T1000 (cell line): ENCODE measurements around the gene HS3ST3B1.

Source experiments
- DNase-seq: peaks from one replicate; lab custom pipeline; 2025; ENCODE audit warnings: mixed read lengths; lab: John Stamatoyannopoulos, UW

The HS3ST3B1 gene

DNA sequence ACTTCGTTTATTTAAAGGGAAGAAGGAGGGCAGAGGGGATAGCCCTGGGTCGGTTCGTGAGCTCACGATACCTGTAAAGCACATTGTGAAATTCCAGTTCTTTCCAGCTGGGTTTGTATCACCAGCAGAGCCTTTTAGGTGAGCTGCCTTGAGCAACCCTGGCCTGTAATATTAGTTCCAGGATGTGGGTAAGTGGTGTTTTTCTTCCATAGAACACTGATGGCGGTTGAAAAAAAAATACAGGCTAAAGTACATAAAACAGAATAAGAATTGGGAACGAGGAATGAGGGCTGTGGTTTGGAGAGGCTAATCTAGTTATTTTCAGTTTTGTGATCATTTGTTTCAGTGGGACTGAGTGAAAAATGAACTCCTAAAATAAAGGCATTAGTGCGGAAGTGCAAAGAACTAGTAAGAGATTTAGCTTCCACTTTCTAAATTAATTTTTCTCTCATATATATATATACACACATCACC, 20.6 kb downstream of the HS3ST3B1 start:
- no peak for DNase-seq

DNA sequence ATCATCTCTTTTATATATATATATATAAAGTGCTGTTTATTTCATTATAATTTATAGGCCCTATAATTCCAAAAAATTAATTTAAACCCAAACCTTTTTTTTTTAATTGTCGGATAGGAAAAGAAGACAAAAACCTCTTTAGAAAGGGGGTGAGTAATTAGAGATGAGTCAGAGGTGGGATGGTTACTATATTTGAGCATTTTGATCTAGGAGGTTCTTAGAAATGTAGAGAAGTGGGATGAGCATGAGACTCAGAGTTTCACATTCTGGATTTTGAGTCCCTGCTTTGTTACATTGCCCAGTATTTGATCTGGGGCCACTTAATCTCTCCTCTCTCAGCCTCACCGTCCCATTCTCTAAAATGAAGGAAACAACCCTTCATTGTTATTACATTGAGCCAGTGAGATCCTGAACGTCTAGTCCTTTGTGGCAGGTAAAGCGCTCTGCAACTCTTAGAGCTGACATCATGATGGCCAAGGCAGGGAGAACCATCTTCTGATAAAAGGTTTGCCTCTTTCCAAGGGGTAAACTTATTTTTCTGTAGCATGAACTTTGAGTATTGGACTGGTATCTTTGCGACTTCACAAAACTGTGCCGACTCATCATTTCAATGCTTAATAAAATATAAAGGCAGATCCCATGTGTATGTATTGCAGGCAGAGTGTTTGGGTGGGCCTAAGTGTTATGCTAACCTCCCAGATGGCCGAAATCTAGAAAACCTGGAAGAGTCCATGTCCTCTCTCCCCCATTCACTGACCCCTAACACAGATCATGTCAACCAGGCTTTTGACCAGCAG, 21.3 kb downstream of the HS3ST3B1 start:
- no peak for DNase-seq

DNA sequence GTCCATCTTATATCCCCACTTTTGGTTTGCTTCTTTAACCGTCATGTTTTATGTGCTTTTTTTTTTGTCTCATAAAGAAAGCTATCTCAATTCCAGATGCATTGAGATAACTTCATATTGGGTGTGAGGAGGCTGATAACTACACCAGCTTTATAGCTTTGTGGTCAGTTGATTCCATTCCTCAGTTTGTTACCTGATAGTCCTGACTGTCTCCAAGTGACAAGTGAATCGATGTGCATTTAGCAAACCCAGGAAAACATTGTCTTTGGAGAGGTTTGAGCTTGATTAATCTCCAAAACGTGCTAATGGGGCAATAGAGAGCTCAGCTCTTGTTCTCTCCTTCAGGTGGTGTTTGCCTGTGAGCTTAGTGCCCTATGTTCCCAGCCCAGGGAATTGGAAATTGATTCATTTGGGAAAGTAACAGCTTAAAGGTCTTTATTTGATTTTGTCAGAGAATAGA, 22.7 kb downstream of the HS3ST3B1 start:
- DNase-seq: no peak

- no peak for DNase-seq
Measured at GRCh38 chr17:14325618-14326167, 24.8 kb downstream of the HS3ST3B1 start.

GRCh38 chr17:14329900-14330491, 29.1 kb downstream of the HS3ST3B1 start:
- no peak for DNase-seq

DNA sequence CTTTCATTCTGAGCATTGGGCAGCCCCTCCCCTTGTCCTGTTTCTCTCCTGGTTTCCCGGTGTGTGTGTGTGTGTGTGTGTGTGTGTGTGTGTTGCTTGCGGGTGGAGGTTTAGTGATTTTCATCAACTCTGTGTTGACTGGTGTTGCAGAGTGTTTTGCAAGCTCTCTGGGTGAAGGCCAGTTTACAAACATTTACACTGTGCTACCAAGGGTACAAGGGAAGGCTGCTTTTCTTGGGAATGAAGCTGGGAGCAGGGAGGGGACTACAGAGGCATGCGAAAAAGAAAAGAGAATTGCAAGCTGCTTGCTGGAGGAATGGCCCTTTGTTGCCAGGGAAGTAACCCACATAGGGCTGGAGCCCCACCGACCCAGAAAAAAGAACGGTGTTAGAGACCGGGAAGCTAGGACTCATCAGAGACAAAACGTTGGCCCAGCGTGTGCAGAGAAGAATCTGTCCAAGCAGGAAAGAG, 29.6 kb downstream of the HS3ST3B1 start:
- no peak for DNase-seq

- no peak for DNase-seq
Measured at GRCh38 chr17:14331225-14331981, 30.5 kb downstream of the HS3ST3B1 start.

DNA sequence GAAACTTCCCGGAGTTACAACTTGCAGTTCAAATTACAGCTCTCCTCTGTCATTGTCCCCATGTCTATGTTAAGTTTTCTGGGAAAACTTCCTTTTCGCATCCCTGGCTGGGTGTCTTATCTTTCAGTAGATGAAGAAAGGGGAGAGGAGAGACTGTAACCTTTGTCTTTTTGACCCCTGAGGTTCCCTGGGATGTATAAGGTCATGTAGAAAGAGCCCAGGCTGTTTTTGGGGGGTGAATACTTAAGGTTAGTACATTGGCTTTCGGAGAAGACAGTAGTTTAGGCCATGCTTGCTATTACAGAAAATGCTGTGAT, 31.1 kb downstream of the HS3ST3B1 start:
- DNase-seq: no peak

DNA sequence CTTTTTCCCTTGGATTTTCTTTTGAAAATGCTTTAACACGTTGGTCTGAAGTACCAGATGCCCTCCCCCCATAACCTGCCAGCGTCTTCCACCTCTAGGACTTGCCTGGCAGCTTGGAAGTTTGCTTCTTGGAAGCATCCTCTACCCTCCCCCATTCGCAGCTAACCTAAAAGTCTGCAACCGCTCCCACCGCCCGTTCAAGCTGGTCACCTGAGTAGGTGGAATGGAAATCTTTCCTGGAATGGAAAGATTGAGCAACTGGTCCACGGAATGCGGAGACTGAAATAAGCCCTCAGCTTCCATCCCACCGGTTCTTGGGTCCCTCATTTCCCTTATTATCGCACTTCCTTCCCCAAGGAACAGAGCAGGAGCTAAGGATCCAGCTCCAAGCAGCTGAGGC, 31.4 kb downstream of the HS3ST3B1 start:
- DNase-seq: no peak

GRCh38 chr17:14333506-14333905, 32.6 kb downstream of the HS3ST3B1 start:
- no peak for DNase-seq

- DNase-seq: no peak
Measured at GRCh38 chr17:14334276-14334840, 33.5 kb downstream of the HS3ST3B1 start.

DNA sequence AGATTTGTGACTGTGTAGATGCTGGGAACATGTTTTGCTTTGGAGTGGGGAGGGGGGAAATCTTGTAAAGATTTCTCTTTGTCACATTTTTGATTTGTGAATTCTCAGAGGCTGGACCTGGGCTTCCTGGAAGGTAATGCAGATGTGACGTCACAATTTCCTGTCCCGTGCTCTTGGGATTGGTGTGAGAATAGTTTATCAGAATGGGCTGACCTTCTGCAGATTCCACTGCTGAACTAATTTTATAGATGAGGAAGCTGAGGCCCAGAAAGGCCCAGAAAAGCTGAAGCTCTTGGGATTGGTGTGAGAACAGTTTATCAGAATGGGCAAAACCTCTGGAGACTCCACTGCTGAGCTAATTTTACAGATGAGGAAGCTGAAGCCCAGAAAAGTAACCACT, 34.0 kb downstream of the HS3ST3B1 start:
- no peak for DNase-seq

DNA sequence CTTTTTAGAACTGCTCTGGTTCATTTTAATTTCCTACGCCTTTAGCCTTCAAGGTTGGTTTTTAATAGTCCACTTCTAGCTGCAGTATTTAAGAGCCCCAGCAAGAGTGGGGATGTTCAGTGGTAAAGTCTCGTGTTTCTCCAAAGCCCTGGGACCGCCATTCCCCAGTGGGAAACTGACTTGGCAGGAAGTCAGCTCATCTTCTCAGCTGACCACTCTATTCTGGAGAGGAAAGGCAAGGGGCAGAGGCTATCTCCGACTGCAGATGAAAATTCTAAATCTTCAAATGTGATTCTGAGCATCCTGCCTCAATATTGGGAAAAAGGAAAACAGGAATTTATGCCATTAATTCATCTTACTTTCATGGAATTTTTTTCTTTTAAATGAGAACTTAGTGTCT, 35.5 kb downstream of the HS3ST3B1 start:
- no peak for DNase-seq

GRCh38 chr17:14337596-14338079, 36.8 kb downstream of the HS3ST3B1 start:
- no peak for DNase-seq

- no peak for DNase-seq
Measured at GRCh38 chr17:14340857-14341754, 40.2 kb downstream of the HS3ST3B1 start.

- no peak for DNase-seq
Measured at GRCh38 chr17:14341866-14342265, 41.0 kb downstream of the HS3ST3B1 start.

GRCh38 chr17:14346801-14347200, 45.9 kb downstream of the HS3ST3B1 start:
- DNase-seq: no peak

- no peak for DNase-seq
Measured at GRCh38 chr17:14351493-14351892, 50.6 kb downstream of the HS3ST3B1 start.

DNA sequence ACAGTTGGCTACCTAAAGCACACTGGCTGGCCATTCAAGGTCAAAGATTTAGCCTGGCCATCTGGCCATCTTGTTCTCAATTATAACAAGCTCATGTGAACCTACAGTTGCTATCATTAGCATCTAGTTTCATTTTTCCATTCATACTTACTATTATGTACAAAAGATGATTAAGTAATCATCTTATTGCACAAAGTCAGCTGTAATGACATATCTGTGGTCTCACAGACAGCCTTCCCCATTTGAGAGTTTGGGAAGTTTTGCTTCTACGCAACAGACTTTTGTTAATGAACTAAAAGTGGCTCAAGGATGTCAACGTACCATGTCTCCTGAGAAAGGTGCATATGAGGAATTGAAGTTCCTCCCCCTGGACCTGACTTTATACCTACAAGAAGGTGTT, 51.3 kb downstream of the HS3ST3B1 start:
- DNase-seq: no peak

GRCh38 chr17:14353861-14354474, 53.1 kb downstream of the HS3ST3B1 start:
- DNase-seq: no peak
